HepG2 (cell line): ENCODE data around the gene SCARB2. TPM values are rescaled to one million over a fixed set of nuclear protein-coding genes. Genes with fewer than 3 reads are reported as not detected.
A peak's percentile ranks its signal among the peaks of the same experiment; 100 is the strongest.

Experiments
- DPF2 ChIP-seq: sonication (generic); formaldehyde crosslinking; IDR thresholded peaks from 2 replicates; pipeline ENCODE4 v1.4.0; 2020; ENCODE audit warnings: mild to moderate bottlenecking, low read depth, missing genetic modification reagents, borderline replicate concordance
- EED ChIP-seq: sonication (generic); formaldehyde crosslinking; IDR thresholded peaks from 2 replicates; pipeline ENCODE4 v1.5.0; 2020; ENCODE audit warnings: mild to moderate bottlenecking, missing genetic modification reagents
- GTF3A ChIP-seq: sonication (generic); formaldehyde crosslinking; conservative IDR thresholded peaks from 2 replicates; pipeline ENCODE4 v1.4.0; 2020; ENCODE audit warnings: mild to moderate bottlenecking, missing genetic modification reagents
- HNF1B ChIP-seq: sonication (generic); formaldehyde crosslinking; IDR thresholded peaks from 2 replicates; pipeline ENCODE4 v1.5.1; 2020; ENCODE audit warnings: mild to moderate bottlenecking, moderate library complexity, missing genetic modification reagents
- HOXA5 ChIP-seq: sonication (generic); formaldehyde crosslinking; IDR thresholded peaks from 2 replicates; pipeline ENCODE4 v1.4.0; 2020; ENCODE audit warnings: missing genetic modification reagents
- KMT2A ChIP-seq: sonication (generic); formaldehyde crosslinking; IDR thresholded peaks from 2 replicates; pipeline ENCODE4 v1.4.0; 2020; ENCODE audit warnings: missing genetic modification reagents
- MAF1 ChIP-seq: sonication (generic); formaldehyde crosslinking; IDR thresholded peaks from 2 replicates; pipeline ENCODE4 v1.5.0; 2020; ENCODE audit warnings: missing genetic modification reagents, borderline replicate concordance
- PCBP2 ChIP-seq: fragments of 200-400 bp; formaldehyde crosslinking; optimal IDR thresholded peaks from 2 replicates; pipeline ENCODE3; 2018; ENCODE audit warnings: low read length, low read depth; ENCODE audit not compliant: poor library complexity, severe bottlenecking
- RBAK ChIP-seq: sonication (generic); formaldehyde crosslinking; IDR thresholded peaks from 2 replicates; pipeline ENCODE4 v1.5.1; 2020; ENCODE audit warnings: mild to moderate bottlenecking, missing genetic modification reagents
- SOX6 ChIP-seq, 2 experiments: fragments of 450-650 bp in 1 of 2; sonication (generic) in 1 of 2; formaldehyde crosslinking in 1 of 2; IDR thresholded peaks; 2 replicates each; pipeline versions ENCODE4 v1.4.0 to v1.6.1; 2017 to 2020; ENCODE audit warnings: antibody characterized with exemption in 1 of 2, mild to moderate bottlenecking in 1 of 2, missing genetic modification reagents in 1 of 2
- TCF12 ChIP-seq, 2 experiments: fragments of 450-650 bp in 1 of 2; sonication (generic) in 1 of 2; formaldehyde crosslinking in 1 of 2; IDR thresholded peaks; 2 replicates each; pipeline versions ENCODE4 v1.6.1 to v1.8.0; 2017 to 2022; ENCODE audit warnings: antibody characterized with exemption in 1 of 2, mild to moderate bottlenecking in 1 of 2, missing genetic modification reagents in 1 of 2, moderate library complexity in 1 of 2
- TCF7 ChIP-seq: sonication (generic); IDR thresholded peaks from 2 replicates; pipeline ENCODE4 v1.6.1; 2016; ENCODE audit warnings: antibody characterized with exemption, low read depth
- TFAP4 ChIP-seq: sonication (generic); IDR thresholded peaks from 2 replicates; pipeline ENCODE4 v1.6.1; 2016; ENCODE audit warnings: low read depth, borderline replicate concordance
- ZNF232 ChIP-seq: sonication (generic); formaldehyde crosslinking; IDR thresholded peaks from 2 replicates; pipeline ENCODE4 v1.4.0; 2020; ENCODE audit warnings: missing genetic modification reagents, borderline replicate concordance
- ZNF367 ChIP-seq: sonication (generic); formaldehyde crosslinking; IDR thresholded peaks from 2 replicates; pipeline ENCODE4 v1.4.0; 2020; ENCODE audit warnings: missing genetic modification reagents, borderline replicate concordance
- ZNF432 ChIP-seq: sonication (generic); formaldehyde crosslinking; IDR thresholded peaks from 2 replicates; pipeline ENCODE4 v1.5.0; 2020; ENCODE audit warnings: missing genetic modification reagents, mild to moderate bottlenecking, borderline replicate concordance
- ZNF629 ChIP-seq: sonication (generic); formaldehyde crosslinking; conservative IDR thresholded peaks from 2 replicates; pipeline ENCODE4 v1.5.0; 2020; ENCODE audit warnings: missing genetic modification reagents
- ZNF670 ChIP-seq: sonication (generic); formaldehyde crosslinking; IDR thresholded peaks from 2 replicates; pipeline ENCODE4 v1.8.0; 2022; ENCODE audit warnings: mild to moderate bottlenecking, missing genetic modification reagents, borderline replicate concordance
- ZSCAN29 ChIP-seq: sonication (generic); formaldehyde crosslinking; conservative IDR thresholded peaks from 2 replicates; pipeline ENCODE4 v1.4.0; 2020; ENCODE audit warnings: mild to moderate bottlenecking, missing genetic modification reagents
- polyA plus RNA-seq, 8 experiments: library from polyadenylated mRNA; depleted of rRNA in 3 of 8; stranded (reverse) in 7 of 8; unstranded in 1 of 8; fragments of >200 nt; fragmentation: Illumina TruSeq in 4 of 8; extraction: Trizol in 4 of 8; gene quantifications; 2 replicates each; pipeline versions ENCODE4 v1.2.1 to v1.2.3, GENCODE V29; 2011 to 2016; ENCODE audit warnings: low read depth in 4 of 8, missing spikeins in 1 of 8, mixed read lengths in 1 of 8; ENCODE audit not compliant: insufficient read depth in 1 of 8
- total RNA-seq, 5 experiments: library from RNA; depleted of rRNA; stranded (reverse); fragments of >200 nt; fragmentation: Illumina TruSeq; extraction: Trizol; gene quantifications; 2 replicates each; pipeline ENCODE4 v1.2.3, GENCODE V29; 2016; ENCODE audit warnings: low read depth in 1 of 5
- TF ChIP-seq, protein P1 (sequence below): sonication (generic); formaldehyde crosslinking; IDR thresholded peaks from 2 replicates; pipeline ENCODE4 v1.4.0; 2020; ENCODE audit warnings: missing genetic modification reagents

Gene SCARB2
- total and polyA plus RNA-seq, 2 of the 13 experiments (the other 11 are each of a cell fraction or from before 2014, with no cell fraction given) = 40.6 to 43.4 TPM

- no peak; the same call in 1 of the 2 replicates for TF ChIP-seq TCF7
- TF ChIP-seq, protein P1, sequence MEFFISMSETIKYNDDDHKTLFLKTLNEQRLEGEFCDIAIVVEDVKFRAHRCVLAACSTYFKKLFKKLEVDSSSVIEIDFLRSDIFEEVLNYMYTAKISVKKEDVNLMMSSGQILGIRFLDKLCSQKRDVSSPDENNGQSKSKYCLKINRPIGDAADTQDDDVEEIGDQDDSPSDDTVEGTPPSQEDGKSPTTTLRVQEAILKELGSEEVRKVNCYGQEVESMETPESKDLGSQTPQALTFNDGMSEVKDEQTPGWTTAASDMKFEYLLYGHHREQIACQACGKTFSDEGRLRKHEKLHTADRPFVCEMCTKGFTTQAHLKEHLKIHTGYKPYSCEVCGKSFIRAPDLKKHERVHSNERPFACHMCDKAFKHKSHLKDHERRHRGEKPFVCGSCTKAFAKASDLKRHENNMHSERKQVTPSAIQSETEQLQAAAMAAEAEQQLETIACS (CRISPR knock-in tag) = no peak
- TF ChIP-seq HOXA5 (CRISPR knock-in tag) = peak; percentile 88
- no peak for TF ChIP-seq ZNF629 (CRISPR knock-in tag)
- no peak for TF ChIP-seq PCBP2
- no peak for TF ChIP-seq DPF2 (CRISPR knock-in tag)
- peak; percentile 51; the same call in 1 of the 2 replicates for TF ChIP-seq TFAP4
- TF ChIP-seq ZNF432 (CRISPR knock-in tag) = no peak
- TF ChIP-seq HNF1B (CRISPR knock-in tag) = peak; percentile 84; the same call in 1 of the 2 replicates
- no peak for TF ChIP-seq SOX6 (IDR thresholded peaks at IDR 0.05)
- peak; percentile 60; the same call in 1 of the 2 replicates for TF ChIP-seq SOX6 (CRISPR knock-in tag; IDR thresholded peaks at IDR 0.05)
- no peak; the same call in 1 of the 2 replicates for TF ChIP-seq ZNF232 (CRISPR knock-in tag)
- TF ChIP-seq MAF1 = peak; percentile 44; the same call in 1 of the 2 replicates
- TF ChIP-seq EED = peak; percentile 89
- TF ChIP-seq KMT2A = peak; percentile 98
- peak; percentile 93 for TF ChIP-seq ZSCAN29 (CRISPR knock-in tag)
- TF ChIP-seq RBAK (CRISPR knock-in tag) = no peak
- TF ChIP-seq ZNF367 (CRISPR knock-in tag) = 0 out of 2 replicates have a peak, but pooled peaks have one; percentile 14
- TF ChIP-seq TCF12 (IDR thresholded peaks at IDR 0.05) = no peak
- TF ChIP-seq TCF12 (CRISPR knock-in tag; IDR thresholded peaks at IDR 0.05) = no peak
- TF ChIP-seq GTF3A (CRISPR knock-in tag) = 0 out of 2 replicates have a peak, but pooled peaks have one; percentile 50
- TF ChIP-seq ZNF670 = no peak
These were observed 65.3 kb downstream of the SCARB2 start, which contains the start of gene NUP54 (continued) for GRCh38 chr4:76148142-76148865.
